GM12872 (cell line): ENCODE results near the gene ARHGAP24.

Experiments used
- TF ChIP-seq, protein P1 (sequence below): IDR thresholded peaks from 3 replicates; pipeline ENCODE4 v1.5.1; 2011; ENCODE audit warnings: low read depth, mild to moderate bottlenecking, low read length, moderate library complexity; ENCODE audit not compliant: insufficient read depth

The ARHGAP24 gene

GRCh38 chr4:85953651-85954018 is 478.7 kb downstream of the ARHGAP24 start:
- TF ChIP-seq, protein P1, sequence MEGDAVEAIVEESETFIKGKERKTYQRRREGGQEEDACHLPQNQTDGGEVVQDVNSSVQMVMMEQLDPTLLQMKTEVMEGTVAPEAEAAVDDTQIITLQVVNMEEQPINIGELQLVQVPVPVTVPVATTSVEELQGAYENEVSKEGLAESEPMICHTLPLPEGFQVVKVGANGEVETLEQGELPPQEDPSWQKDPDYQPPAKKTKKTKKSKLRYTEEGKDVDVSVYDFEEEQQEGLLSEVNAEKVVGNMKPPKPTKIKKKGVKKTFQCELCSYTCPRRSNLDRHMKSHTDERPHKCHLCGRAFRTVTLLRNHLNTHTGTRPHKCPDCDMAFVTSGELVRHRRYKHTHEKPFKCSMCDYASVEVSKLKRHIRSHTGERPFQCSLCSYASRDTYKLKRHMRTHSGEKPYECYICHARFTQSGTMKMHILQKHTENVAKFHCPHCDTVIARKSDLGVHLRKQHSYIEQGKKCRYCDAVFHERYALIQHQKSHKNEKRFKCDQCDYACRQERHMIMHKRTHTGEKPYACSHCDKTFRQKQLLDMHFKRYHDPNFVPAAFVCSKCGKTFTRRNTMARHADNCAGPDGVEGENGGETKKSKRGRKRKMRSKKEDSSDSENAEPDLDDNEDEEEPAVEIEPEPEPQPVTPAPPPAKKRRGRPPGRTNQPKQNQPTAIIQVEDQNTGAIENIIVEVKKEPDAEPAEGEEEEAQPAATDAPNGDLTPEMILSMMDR: no peak

DNA sequence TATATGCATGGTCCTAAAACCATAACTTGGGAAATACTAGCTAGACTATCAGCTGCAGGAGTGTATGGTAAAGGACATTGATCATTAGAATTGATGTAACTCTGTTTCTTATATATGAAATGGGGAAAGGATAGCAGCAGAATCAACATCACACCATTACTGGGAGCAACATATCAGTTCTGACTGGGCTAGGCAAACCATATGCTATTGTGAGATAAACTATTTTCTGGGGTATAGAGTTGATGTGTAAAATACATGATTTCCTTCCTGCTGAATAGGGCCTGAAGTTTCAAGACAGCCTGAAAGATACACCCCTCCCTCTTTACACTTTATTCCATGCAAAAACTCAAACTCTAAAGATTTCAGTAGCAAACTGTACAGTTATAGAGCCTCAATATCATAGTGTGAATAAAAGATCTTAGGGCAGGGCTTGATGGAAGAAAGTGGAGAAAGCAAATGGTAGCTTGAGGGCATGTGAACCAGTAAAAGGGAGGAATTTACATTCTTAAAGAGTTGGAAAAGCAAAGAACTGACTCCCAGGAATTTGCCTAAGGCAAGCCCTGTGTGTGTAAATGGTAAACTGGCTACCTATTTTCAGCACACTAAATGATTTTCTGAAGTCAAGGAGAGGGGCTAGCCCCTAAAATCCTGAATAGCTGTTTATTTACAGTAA is 480.8 kb downstream of the ARHGAP24 start:
- TF ChIP-seq, protein P1: no peak

GRCh38 chr4:85956293-85956945 is 481.5 kb downstream of the ARHGAP24 start:
- TF ChIP-seq, protein P1: no peak

GRCh38 chr4:85961887-85962286 is 486.9 kb downstream of the ARHGAP24 start:
- TF ChIP-seq, protein P1: no peak

GRCh38 chr4:85963231-85963630 is 488.3 kb downstream of the ARHGAP24 start:
- TF ChIP-seq, protein P1: no peak

DNA sequence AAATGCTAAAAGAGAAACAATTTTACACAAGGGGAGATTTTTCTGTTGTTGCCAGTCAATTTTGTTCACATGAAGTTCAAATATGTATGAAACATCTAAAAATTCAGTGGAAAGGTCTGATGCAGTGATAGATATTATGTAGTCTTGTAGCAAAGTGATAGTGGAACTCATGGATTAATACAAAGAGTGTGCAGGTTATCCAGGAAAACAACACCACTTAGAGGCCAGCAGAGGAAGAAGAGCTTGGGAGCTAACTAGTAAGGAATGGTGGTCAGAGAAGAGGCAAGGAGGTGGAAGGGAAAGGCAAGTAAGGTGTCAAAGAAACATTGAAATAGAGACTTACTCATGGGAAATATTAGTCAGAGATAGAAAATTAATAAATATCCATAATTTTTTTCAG is 489.3 kb downstream of the ARHGAP24 start:
- TF ChIP-seq, protein P1: no peak

DNA sequence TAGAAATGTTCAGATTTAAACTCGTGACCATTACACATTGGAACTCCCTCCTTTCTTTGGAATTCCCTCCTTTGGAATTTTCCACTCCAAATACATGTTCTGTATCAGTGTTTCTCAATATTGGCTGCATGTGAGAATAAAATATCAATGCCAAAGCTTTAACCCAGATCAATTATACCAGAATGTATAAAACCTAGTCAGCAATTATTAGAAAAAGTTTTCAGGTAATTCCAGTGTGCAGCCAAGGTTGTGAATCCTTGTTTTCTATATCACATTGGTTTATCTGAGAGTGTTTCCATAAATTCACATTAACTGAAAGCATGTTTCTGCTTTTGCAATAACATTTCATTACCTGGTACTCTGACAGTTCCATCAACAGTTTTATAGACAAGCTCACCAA is 490.6 kb downstream of the ARHGAP24 start:
- TF ChIP-seq, protein P1: no peak
